ENCODE data around the gene SCP2D1.

Gene SCP2D1

DNA sequence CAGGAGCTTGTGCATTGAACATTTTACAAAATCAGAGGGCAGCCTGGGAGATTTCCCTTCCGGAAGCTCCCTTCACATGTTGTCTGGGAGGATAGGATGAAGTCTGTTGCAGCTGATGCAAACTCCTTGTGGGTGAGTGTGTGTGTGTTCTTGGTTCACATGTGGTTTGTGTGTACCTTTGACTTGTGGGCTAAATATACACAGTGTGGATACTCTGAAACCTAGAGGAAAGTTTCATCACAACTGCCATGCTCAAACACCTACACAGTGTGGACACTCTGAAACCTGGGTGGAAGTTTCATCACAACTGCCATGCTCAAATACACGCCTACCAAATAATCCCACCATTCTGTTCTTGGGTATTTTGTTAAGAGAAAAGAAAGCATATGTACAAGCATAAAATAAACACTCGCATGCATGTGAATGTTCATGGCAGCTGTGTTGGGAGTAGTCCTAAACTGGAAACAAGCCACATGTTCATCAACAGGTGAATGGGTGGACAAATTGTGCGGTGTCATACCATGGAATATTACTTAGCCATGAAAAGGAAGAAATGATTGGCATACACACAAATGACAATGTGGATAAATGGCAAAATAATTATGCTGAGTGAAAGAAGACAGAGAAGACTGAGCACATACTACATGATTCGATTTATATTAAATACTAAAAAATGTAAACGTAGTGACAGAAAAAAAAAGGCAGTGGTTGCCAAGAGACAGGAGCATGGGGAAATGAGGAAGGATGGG is 1.8 kb downstream of the SCP2D1 start:
- no peak for DNase-seq

DNA sequence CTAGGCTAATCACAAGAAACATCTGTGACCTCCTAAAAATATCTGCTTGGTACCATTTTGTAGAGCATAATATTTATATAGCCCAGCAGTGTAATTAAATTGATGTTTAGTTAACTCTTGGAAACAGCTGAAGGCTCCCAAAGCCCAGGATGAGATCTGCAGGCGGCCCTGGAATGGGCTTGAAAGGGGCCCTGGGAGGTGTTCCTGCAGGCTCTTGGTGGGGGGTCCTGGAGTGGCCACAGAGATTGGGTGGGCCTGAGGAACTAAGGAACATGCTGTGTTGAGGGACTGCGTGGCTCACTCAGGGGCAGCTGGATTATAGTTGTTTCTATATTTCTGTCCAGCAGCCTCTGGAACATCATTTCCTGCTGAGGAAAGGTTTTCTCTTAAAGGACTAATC is 9.2 kb downstream of the SCP2D1 start:
- no peak for DNase-seq

GRCh38 chr20:18831830-18832499 is 18.4 kb downstream of the SCP2D1 start:
- DNase-seq: no peak

- no peak for DNase-seq
These were observed 19.1 kb downstream of the SCP2D1 start for GRCh38 chr20:18832546-18833200.

DNA sequence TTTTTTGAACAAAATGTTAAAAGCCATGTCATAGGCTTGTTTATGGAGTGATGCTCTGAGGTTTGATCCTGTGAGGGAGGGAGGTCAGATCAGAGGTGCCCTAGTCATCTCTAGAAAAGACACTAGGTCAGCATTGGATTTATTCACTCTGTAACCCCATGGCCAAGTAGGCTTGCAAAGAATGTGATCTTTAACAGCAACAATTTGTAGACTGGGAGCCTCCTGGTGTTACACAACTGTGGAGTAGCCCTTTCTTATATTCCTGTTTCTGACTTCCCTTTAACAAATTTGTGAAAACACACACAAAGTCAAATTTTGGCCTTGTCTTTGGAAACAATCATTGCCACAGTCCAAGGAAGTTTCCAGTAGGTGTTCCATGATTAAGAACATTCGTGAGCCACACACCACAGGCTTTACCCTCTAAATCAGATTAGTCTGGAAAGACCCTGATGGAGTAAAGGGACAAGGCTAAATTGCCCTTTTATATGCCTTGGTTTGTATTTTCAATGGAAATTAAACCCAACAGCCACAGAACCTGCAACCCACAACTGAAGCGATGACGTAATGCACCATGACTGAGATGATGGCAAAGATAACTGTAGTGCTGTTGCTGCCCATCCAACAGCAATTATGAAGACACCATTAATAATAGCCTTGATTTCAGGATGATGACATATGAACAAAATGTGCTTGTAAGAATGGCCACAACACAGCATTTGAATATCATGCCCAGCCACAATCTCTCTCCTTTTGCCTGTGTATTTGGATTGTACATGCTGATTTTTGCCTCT is 22.1 kb downstream of the SCP2D1 start:
- no peak for DNase-seq

GRCh38 chr20:18837718-18838117 is 24.1 kb downstream of the SCP2D1 start:
- no peak for DNase-seq

GRCh38 chr20:18839507-18840247 is 26.1 kb downstream of the SCP2D1 start:
- no peak for DNase-seq

GRCh38 chr20:18840248-18840645 is 26.7 kb downstream of the SCP2D1 start:
- DNase-seq: no peak

- DNase-seq: no peak
These were observed 31.4 kb downstream of the SCP2D1 start for GRCh38 chr20:18845017-18845416.

DNA sequence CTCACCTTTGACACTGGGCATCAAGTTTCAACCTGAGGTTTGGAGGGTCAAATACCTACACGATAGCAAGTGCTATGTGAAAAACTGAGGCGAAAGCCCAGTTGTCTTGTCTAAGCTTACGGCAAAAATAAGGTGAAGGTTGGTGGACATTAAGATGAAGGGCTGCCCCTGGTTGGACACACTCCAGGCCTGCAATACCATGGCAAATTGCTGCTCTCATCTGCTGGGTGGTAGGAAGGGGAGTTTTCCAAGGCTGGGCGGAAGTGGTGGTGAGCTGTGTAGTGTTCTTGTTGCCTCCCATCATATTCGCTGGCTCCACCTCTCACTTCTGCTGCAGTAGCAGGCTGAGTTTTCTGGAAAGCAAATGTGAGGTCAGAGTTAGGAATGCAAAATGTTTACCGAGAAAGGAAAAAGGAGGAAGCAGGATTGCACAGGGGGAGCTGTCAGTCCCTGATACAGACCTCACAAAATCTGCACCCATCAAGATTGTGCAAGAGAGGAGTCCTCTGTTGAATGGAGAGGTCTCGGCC is 33.7 kb downstream of the SCP2D1 start:
- no peak for DNase-seq

DNA sequence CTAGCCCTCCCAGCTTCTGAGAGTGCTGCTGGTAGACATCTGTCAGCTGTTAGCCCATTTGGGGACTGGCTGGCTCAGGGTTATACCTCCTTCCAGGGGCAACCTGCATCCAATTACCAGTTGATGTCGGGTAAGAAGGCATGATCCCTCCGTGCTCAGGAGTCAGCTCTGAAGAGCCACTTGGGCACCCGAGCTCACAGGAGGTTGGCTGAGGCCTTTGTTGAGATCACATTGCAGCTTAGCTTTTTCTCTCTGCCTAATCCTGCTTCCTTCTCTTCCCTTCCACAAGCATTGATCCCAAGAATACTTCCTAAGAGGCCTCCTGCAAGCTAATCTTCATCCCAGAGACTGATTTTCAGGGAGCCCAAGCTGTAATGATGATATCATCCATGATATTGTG is 35.5 kb downstream of the SCP2D1 start:
- no peak for DNase-seq

DNA sequence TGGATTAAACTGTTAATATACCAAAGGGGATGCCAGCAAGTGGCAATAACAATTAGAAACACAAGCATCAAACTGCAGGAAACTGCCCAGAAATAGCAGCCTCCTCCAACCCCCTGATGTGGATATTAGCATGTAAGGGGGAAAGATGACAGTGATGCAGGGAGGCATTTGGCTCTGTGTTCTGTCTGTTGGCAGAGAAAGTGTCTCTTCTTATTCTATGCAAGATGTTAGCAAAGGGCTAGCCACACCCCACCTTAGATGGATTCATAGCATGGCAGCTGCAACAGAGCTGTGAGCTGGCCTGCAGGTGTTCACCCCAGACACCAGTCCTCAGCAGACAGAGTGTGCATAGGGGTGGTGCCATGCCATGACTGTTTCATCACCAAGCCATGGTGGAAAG is 38.0 kb downstream of the SCP2D1 start:
- no peak for DNase-seq

DNA sequence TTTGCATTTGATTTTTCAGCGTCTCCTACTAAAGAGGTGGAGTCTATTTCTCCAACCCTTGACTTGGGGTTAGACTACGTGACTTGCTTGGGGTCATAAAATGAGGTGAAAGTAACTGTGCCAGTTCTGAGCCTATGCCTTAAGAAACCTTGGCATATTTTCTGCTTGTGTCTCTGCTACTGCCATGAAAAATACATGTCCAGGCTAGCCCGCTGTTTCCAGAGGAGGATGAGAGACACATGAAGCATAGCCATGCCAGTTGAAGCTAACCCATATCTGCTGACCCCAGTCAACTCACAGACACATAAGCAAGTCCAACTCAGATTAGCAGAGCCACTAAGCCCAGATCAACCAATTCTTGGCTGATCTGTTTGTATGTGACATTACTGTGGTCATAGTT is 38.7 kb downstream of the SCP2D1 start:
- DNase-seq: no peak

DNA sequence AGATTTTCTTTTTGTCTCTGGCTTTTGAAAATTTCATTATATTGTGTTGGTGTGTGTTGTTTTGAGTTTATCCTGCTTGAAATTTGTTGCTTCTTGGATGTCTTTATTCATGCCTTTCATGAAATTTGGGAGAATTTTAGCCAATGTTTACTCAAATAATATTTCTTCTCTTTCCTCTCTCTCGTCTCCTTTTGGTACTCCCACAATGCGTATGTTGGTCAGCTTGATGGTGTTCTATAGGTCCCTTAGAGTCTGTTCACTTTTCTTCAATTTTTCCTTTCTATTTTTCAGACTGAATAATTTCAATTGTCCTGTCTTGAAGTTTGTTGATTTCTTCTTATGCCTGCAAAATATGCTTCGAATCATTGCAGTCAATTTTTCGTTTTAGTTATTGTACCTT is 39.6 kb downstream of the SCP2D1 start:
- no peak for DNase-seq

DNA sequence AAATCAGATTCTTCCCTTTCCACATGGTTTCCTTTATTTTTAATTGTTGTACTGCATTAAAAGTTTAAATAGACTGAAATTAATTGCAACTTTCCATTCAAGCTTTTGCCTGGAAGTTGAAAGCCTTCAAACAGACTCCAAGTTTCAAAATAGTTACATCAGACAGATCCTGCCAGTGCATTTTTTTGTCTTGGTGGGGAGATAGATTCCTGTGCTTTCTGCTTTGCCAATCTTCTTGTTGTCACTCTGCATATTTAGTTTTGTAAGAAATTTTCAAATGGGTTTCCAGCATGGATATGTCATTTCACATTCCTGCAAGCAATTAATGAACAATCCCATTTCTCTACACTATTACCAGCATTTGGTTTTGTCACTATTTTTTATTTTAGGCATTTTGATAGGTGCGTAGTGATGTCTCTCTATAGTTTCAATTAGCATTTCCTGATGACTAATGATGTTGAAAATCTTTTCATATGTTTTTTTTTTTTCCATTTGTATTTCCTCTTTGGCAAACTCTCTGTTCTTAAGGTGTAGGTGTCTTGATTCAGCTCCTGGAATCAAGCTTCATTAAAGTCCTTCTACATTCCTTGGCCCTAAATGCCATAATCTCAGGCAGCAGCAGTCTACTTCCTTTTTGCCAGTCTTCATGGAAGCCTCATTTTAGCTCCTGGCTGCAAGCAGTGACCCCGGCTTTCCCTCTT is 40.5 kb downstream of the SCP2D1 start:
- no peak for DNase-seq

- no peak for DNase-seq
These were observed 42.3 kb downstream of the SCP2D1 start for GRCh38 chr20:18855882-18856281.

- no peak for DNase-seq
These were observed 43.3 kb downstream of the SCP2D1 start for GRCh38 chr20:18856873-18857272.

DNA sequence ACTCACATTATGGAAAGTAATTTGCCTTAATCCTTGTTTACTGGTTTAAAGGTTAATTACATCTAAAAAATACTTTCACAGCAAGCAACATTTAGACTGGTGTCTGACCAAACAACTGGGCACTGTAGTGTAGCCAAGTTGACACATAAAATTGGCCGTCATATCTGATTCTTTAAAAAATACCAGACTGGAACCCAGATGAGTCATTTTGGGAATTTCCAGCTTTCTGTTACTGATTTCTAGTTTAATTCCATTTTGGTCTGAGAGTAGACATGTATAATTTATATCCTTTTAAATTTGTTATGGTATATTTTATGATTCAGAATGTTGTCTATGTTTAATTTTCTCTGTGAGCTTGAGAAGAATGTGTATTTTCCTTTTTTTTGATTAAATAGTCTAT is 44.1 kb downstream of the SCP2D1 start:
- no peak for DNase-seq

- DNase-seq: no peak
These were observed 45.2 kb downstream of the SCP2D1 start for GRCh38 chr20:18858816-18859215.
